ENCODE measurements around the gene GJB3. TPM values are rescaled to one million over a fixed set of nuclear protein-coding genes. Genes with fewer than 3 reads are reported as not detected.

Gene GJB3
- polyA plus RNA-seq, 1 donor (not counting 4 experiments of a cell fraction or from before 2014, with no cell fraction given), result 133 TPM

DNA sequence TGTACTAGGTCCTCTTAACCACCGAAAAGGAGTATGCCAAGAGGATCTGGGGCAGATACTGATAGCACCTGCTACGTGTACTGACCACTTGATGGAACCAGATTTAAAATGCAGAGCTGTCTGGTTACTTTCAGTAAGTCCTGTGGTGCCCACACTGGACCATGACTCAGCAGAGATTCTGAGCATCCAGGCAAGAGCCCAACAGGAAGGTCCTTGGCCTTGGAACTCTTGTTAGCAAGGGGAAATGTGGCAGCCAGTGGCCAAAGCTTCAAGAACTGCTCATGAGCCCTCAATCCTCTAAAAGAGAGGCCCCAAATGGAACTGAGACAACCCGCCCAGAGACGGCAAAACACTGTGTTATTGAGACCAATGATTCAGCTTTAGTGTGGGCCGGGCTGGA, 30.4 kb upstream of the GJB3 start:
- DNase-seq (ENCODE audit: low read depth, low spot score), result no peak
- H3K9me3 ChIP-seq (ENCODE audit: control insufficient read depth, low read depth, low read length), result peaks cover 5% of the 10 kb centered on the region
- H3K27ac ChIP-seq (ENCODE audit: control insufficient read depth, insufficient read depth, low read length), result no peak overlapping the region
- H3K79me2 ChIP-seq (ENCODE audit: control insufficient read depth, insufficient read depth, low read length), result peaks cover 6% of the 10 kb centered on the region
- FAIRE-seq, result no peak
- dilution Hi-C loops (cut with MboI; ENCODE audit: extremely low pct_ligation_motif_present, low sequenced_read_pairs), result no loop called here
- no peaks in the 10 kb centered on the region for H3K36me3 ChIP-seq (ENCODE audit: control insufficient read depth in 2 of 2, extremely low read depth in 1 of 2, insufficient read depth in 2 of 2, low read length in 2 of 2)
- H3K9me1 ChIP-seq (ENCODE audit: control insufficient read depth, extremely low read depth, insufficient read depth, low read length), result no peaks in the 10 kb centered on the region
- H3K4me2 ChIP-seq (ENCODE audit: control insufficient read depth, extremely low read depth, insufficient read depth, low read depth, low read length), result no peak overlapping the region
- no peak overlapping the region for H2AFZ ChIP-seq (ENCODE audit: control insufficient read depth, low read length)
- TF ChIP-seq, protein P1, sequence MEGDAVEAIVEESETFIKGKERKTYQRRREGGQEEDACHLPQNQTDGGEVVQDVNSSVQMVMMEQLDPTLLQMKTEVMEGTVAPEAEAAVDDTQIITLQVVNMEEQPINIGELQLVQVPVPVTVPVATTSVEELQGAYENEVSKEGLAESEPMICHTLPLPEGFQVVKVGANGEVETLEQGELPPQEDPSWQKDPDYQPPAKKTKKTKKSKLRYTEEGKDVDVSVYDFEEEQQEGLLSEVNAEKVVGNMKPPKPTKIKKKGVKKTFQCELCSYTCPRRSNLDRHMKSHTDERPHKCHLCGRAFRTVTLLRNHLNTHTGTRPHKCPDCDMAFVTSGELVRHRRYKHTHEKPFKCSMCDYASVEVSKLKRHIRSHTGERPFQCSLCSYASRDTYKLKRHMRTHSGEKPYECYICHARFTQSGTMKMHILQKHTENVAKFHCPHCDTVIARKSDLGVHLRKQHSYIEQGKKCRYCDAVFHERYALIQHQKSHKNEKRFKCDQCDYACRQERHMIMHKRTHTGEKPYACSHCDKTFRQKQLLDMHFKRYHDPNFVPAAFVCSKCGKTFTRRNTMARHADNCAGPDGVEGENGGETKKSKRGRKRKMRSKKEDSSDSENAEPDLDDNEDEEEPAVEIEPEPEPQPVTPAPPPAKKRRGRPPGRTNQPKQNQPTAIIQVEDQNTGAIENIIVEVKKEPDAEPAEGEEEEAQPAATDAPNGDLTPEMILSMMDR (optimal IDR thresholded peaks at IDR 0.05 in 1 of 3, IDR thresholded peaks at IDR 0.05 in 1 of 3, conservative IDR thresholded peaks at IDR 0.05 in 1 of 3; ENCODE audit: extremely low read depth in 1 of 3, insufficient read depth in 2 of 3, low read length in 3 of 3), result no peak
- no peak for TF ChIP-seq EZH2 (IDR thresholded peaks at IDR 0.05; ENCODE audit: low read length)
- no peak overlapping the region for H3K9ac ChIP-seq (ENCODE audit: control insufficient read depth, extremely low read depth, insufficient read depth, low read length)
- no peaks in the 10 kb centered on the region for H3K27me3 ChIP-seq (ENCODE audit: control insufficient read depth, extremely low read depth, insufficient read depth, low read length)
- peaks cover 17% of the 10 kb centered on the region for H3K4me1 ChIP-seq (ENCODE audit: control insufficient read depth, extremely low read depth, insufficient read depth, low read length)
- H4K20me1 ChIP-seq (ENCODE audit: control insufficient read depth, extremely low read depth, insufficient read depth, low read length), result no peaks in the 10 kb centered on the region
- H3K4me3 ChIP-seq (ENCODE audit: control insufficient read depth in 2 of 3, extremely low read depth in 1 of 3, insufficient read depth in 2 of 3, low read depth in 1 of 3, low read length in 3 of 3), result no peak overlapping the region

DNA sequence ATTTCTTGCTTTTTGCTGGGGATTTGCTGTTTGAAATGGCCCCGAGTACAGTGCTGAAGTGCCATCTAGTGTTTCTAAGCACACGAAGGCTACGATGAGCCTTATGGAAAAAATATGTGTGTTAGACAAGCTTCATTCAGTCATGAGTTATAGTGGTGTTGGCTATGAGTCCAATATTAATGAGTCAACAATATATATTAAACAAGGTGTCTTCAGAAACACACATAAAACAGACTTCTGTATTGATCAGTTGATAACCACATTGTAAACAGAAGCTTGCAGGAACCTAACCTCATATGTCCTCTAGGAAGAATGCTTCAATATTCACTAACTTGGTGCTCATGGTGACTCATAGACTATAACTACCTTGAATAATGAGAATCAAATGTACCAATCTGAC, 27.9 kb upstream of the GJB3 start:
- TF ChIP-seq EZH2 (IDR thresholded peaks at IDR 0.05; ENCODE audit: low read length), result no peak
- TF ChIP-seq, protein P1 (optimal IDR thresholded peaks at IDR 0.05 in 1 of 3, IDR thresholded peaks at IDR 0.05 in 1 of 3, conservative IDR thresholded peaks at IDR 0.05 in 1 of 3; ENCODE audit: extremely low read depth in 1 of 3, insufficient read depth in 2 of 3, low read length in 3 of 3), result peak in 1 of 3 experiments; percentile 21
- H3K4me3 ChIP-seq (ENCODE audit: control insufficient read depth in 2 of 3, extremely low read depth in 1 of 3, insufficient read depth in 2 of 3, low read depth in 1 of 3, low read length in 3 of 3), result peak overlapping the region in 1 of 3 experiments; percentile 24
- dilution Hi-C loops (cut with MboI; ENCODE audit: extremely low pct_ligation_motif_present, low sequenced_read_pairs), result no loop called here
- no peaks in the 10 kb centered on the region for H3K9me1 ChIP-seq (ENCODE audit: control insufficient read depth, extremely low read depth, insufficient read depth, low read length)
- H3K27ac ChIP-seq (ENCODE audit: control insufficient read depth, insufficient read depth, low read length), result peak overlapping the region; percentile 32
- H2AFZ ChIP-seq (ENCODE audit: control insufficient read depth, low read length), result no peak overlapping the region
- H3K9ac ChIP-seq (ENCODE audit: control insufficient read depth, extremely low read depth, insufficient read depth, low read length), result no peak overlapping the region
- DNase-seq (ENCODE audit: low read depth, low spot score) (no peak), FAIRE-seq (peak; percentile 82)
- H3K27me3 ChIP-seq (ENCODE audit: control insufficient read depth, extremely low read depth, insufficient read depth, low read length), result no peaks in the 10 kb centered on the region
- H4K20me1 ChIP-seq (ENCODE audit: control insufficient read depth, extremely low read depth, insufficient read depth, low read length), result no peaks in the 10 kb centered on the region
- peaks cover 32% of the 10 kb centered on the region for H3K79me2 ChIP-seq (ENCODE audit: control insufficient read depth, insufficient read depth, low read length)
- peaks cover 41% of the 10 kb centered on the region for H3K4me1 ChIP-seq (ENCODE audit: control insufficient read depth, extremely low read depth, insufficient read depth, low read length)
- H3K9me3 ChIP-seq (ENCODE audit: control insufficient read depth, low read depth, low read length), result peaks cover 5% of the 10 kb centered on the region
- H3K4me2 ChIP-seq (ENCODE audit: control insufficient read depth, extremely low read depth, insufficient read depth, low read depth, low read length), result peak overlapping the region; percentile 94
- peaks cover 14 to 20% of the 10 kb centered on the region in 2 experiments for H3K36me3 ChIP-seq (ENCODE audit: control insufficient read depth in 2 of 2, extremely low read depth in 1 of 2, insufficient read depth in 2 of 2, low read length in 2 of 2)

All from keratinocyte (primary cell).